ENCODE data around the gene TTYH3.
A peak's percentile ranks its signal among the peaks of the same experiment; 100 is the strongest.

Gene TTYH3

DNA sequence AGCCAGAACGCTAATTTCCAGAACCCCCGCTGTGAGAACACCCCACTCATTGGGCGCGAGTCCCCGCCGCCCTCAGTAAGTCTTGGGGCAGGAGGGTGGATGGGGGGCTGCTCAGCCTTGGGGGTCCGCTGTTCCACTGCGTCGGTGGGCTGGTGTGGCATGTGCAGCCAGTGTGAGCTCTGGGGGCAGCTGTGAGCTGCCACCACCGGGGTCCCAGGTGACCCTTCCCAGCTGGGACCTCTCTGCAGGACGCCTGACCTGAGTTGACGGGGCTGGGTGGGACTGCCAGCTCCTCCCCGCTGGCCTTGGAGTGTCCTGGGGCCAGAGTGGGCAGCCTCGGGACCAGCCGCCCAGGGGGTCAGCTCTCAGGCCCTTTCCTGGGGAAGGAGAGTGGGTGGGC lies 27.2 kb downstream of the TTYH3 start:
- no peak for DNase-seq (ENCODE audit: low read depth)
- TF ChIP-seq, protein P1, sequence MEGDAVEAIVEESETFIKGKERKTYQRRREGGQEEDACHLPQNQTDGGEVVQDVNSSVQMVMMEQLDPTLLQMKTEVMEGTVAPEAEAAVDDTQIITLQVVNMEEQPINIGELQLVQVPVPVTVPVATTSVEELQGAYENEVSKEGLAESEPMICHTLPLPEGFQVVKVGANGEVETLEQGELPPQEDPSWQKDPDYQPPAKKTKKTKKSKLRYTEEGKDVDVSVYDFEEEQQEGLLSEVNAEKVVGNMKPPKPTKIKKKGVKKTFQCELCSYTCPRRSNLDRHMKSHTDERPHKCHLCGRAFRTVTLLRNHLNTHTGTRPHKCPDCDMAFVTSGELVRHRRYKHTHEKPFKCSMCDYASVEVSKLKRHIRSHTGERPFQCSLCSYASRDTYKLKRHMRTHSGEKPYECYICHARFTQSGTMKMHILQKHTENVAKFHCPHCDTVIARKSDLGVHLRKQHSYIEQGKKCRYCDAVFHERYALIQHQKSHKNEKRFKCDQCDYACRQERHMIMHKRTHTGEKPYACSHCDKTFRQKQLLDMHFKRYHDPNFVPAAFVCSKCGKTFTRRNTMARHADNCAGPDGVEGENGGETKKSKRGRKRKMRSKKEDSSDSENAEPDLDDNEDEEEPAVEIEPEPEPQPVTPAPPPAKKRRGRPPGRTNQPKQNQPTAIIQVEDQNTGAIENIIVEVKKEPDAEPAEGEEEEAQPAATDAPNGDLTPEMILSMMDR (conservative IDR thresholded peaks at IDR 0.05; ENCODE audit: low read depth, low read length) = no peak
- H3K4me3 ChIP-seq (ENCODE audit: low read depth, low read length) = no peak overlapping the region

DNA sequence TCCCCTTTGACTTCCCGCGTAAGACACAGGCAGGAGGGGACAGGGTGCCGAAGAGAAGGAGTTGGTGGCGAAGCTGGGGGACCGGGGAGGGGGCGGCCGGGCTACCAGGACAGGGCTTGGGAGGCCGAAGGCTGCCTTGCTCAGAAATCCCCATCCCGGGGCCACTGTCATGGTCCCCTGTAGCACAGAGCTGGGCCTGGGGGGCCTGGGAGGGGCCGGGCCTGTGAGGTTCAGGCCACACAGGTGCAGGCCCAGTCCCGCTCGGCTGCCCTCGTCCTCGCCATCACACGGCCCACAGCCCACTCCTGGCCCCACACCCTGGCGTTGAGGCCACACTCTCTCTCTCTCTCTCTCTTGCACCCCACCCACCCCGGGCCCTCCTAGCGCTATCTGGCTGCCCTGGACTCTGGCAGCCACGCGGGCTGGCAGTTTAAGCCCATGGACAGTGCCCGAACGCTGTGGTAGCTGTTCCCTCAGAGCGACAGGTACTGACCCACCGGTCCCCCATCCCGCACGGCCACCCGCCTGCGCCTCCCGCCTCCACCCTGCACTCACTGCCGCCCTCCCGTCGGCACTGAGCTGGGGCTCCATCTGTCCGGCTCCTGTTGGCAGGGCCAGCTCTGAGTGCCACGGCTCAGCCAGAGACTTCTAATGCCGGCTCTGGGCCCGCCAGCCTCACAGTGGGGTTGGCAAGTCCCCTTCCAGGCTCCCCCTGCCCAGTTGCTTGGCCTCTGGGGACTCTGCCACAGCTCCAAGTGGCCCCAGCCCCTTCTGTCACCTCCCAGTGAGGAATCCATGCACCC lies 28.0 kb downstream of the TTYH3 start:
- TF ChIP-seq, protein P1 (conservative IDR thresholded peaks at IDR 0.05; ENCODE audit: low read depth, low read length) = no peak
- no peak overlapping the region for H3K4me3 ChIP-seq (ENCODE audit: low read depth, low read length)
- no peak for DNase-seq (ENCODE audit: low read depth)

DNA sequence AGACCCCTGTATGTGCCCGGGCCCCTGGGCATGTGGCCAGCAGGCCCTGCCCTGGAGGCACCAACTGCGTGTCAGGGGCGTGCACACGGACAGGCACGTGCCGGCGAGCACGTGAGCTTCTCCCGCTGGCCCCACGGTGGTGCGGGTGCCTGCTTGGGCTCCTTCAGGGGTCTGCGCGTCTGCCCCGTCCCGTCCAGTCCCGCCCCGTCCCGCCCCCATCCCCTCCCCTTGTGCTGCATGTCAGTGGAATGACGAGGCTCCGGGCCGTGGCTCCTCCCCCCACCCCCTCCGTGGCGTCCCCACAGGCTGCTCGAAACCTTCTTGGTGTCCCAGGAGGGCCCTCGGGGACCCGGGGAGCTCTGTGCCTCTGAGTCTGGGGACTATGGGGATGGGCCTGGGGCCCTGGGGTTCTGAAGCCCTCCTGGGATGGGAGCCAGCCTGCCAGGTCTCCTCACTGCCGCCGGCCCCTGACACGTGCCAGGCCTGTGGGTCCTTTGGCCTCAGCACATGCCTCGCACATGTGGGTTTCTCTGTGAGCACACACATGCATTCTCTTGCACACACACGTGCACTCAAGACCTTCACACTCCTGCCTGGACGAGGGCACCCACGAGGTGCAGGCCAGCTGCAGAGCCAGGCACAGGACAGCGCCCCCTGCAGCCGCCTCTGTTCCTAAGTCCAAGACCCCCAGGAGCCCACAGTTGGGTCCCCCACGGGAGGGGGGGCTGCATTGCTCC lies 28.7 kb downstream of the TTYH3 start:
- no peak for DNase-seq (ENCODE audit: low read depth)
- TF ChIP-seq, protein P1 (conservative IDR thresholded peaks at IDR 0.05; ENCODE audit: low read depth, low read length) = peak; percentile 50
- H3K4me3 ChIP-seq (ENCODE audit: low read depth, low read length) = no peak overlapping the region

DNA sequence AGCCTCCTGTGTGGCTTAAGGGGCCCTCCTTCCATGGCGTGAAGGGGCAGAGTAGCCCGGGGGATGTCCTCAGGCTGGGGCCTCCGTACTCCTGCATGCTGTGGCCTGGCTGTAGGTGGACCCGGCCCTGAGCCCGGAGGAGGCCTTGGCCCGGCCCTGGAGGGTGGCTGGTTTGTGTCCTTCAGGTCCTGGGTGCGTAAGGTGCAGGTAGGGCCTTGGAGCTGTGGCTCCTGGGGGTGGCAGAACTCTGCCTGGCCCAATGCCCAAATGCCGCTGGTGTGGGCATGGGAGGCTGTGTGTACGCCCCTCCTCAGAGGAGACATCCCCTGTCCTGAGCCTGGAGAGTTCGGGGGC lies 29.3 kb downstream of the TTYH3 start:
- TF ChIP-seq, protein P1 (conservative IDR thresholded peaks at IDR 0.05; ENCODE audit: low read depth, low read length) = no peak
- DNase-seq (ENCODE audit: low read depth) = no peak

DNA sequence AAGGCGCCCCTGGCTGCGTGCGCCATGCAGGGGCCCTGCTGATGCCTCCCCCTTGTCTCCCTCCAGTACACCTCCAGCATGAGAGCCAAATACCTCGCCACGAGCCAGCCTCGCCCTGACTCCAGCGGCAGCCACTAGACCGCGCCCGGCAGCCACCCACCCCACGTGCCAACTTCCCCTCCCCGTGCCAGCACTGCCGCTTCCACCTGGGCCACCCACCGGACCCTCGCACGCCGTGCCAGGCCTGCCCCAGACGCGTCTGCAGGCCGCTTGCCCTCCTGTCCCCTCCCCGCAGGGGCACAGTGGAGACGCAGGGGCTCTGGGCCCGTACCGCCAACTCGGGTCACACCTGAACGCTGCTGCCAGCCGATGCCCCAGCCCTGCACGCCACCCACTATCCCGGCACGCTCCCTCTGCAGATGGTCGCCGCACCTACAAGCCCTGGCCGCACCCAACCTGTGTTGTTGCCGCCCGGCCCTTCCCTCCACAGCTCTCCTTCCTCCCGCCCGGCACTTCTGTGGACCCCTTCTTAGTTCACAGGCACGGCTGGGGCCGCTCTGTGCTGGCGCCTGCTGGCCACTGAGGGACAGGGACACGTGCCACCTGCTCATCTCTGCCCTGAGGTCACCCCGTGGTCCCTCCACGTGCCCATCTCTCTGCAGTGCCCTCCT lies 30.0 kb downstream of the TTYH3 start:
- no peak overlapping the region for H3K4me3 ChIP-seq (ENCODE audit: low read depth, low read length)
- DNase-seq (ENCODE audit: low read depth) = no peak
- TF ChIP-seq, protein P1 (conservative IDR thresholded peaks at IDR 0.05; ENCODE audit: low read depth, low read length) = peak; percentile 15

More for the DNA sequence above, 29.3 kb downstream of the TTYH3 start:
- H3K4me3 ChIP-seq (ENCODE audit: low read depth, low read length) = no peak overlapping the region

DNA sequence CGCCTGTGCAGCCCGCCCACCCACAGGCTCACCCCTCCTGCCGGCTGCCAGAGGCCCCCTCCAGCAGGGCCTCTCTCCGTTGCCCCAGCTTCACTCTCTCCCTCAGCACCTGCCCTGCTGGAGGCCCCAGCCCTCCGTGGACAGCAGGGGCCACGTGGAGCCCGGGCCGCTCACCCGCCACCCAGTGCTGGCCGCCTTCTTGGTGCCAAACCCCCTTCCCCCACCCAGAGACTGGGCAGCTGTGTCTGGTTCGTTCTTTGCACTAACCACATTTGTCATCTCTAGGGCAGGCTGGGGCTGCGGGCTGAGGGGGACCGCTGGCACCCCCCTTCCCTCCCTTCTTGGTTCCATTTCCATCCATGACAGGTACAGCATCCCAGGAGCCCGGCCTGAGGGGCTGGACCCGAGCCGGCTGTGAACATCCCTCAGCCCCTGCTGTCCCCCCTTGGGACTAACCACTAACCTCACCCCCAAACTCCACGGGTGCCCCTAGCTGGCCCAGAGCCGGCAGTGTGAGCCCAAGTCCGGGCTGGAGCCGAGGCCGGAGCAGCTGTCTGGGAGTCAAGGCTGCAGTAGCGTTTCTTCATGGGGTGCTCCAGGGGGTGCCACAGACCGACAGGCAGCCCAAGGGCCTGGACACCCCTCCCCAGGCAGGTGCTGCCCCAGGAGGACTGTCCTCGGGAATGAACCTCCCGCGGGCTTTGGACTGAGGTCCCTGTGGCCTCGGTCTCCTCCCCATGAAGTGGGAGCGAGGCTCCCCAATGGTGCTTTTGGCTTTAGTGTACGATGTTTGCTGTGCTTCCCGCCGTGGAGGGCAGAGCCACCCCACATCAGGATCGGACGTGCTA lies 30.7 kb downstream of the TTYH3 start:
- TF ChIP-seq, protein P1 (conservative IDR thresholded peaks at IDR 0.05; ENCODE audit: low read depth, low read length) = no peak
- H3K4me3 ChIP-seq (ENCODE audit: low read depth, low read length) = no peak overlapping the region
- DNase-seq (ENCODE audit: low read depth) = no peak

Data from choroid plexus epithelial cell (primary cell).